ENCODE results near the gene BEGAIN. TPM values are rescaled to one million over a fixed set of nuclear protein-coding genes. Genes with fewer than 3 reads are reported as not detected.

The BEGAIN gene
- total and polyA plus RNA-seq, 12 donors, result 0.39 to 59.0 (median 2.7) TPM

DNA sequence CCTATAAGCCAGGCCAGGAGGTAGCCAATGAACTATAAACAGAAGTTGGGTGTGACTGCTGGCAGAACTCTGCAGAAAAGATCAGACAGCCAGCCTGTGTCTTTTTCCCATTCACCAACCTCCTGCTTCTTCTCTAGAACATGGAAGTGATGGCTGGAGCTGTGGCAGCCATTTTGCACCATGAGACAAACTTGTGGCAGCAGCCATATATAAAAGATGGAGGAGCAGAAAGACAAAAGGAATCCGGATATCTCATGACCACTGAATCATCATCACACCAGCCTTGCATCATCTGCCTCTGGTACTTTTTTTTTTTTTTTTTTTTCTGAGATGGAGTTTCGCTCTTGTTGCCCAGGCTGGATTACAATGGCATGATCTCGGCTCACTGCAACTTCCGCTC lies 8.7 kb downstream of the BEGAIN start:
- Histone ChIP-seq H3K4me3 (no peak overlapping the region), H3K27ac (no peak overlapping the region), H3K4me1 (replicated peaks in 1 of 2) (no peaks in the 10 kb centered on the region), H3K27me3 (no peaks in the 10 kb centered on the region), H3K9me3 (replicated peaks in 1 of 3) (no peaks in the 10 kb centered on the region), H3K36me3 (replicated peaks in 1 of 2) (no peaks in the 10 kb centered on the region)
- TF ChIP-seq, protein P1, sequence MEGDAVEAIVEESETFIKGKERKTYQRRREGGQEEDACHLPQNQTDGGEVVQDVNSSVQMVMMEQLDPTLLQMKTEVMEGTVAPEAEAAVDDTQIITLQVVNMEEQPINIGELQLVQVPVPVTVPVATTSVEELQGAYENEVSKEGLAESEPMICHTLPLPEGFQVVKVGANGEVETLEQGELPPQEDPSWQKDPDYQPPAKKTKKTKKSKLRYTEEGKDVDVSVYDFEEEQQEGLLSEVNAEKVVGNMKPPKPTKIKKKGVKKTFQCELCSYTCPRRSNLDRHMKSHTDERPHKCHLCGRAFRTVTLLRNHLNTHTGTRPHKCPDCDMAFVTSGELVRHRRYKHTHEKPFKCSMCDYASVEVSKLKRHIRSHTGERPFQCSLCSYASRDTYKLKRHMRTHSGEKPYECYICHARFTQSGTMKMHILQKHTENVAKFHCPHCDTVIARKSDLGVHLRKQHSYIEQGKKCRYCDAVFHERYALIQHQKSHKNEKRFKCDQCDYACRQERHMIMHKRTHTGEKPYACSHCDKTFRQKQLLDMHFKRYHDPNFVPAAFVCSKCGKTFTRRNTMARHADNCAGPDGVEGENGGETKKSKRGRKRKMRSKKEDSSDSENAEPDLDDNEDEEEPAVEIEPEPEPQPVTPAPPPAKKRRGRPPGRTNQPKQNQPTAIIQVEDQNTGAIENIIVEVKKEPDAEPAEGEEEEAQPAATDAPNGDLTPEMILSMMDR (IDR thresholded peaks at IDR 0.05), result no peak
- no peak for TF ChIP-seq POLR2A (IDR thresholded peaks at IDR 0.05)
- DNase-seq, result no peak
- intact Hi-C loops (cut with DNase I), result no loop called here
- WGBS, 4 donors, result 93 to 96% (median 95%) methylated on average over 4 of the region's 4 CpGs

DNA sequence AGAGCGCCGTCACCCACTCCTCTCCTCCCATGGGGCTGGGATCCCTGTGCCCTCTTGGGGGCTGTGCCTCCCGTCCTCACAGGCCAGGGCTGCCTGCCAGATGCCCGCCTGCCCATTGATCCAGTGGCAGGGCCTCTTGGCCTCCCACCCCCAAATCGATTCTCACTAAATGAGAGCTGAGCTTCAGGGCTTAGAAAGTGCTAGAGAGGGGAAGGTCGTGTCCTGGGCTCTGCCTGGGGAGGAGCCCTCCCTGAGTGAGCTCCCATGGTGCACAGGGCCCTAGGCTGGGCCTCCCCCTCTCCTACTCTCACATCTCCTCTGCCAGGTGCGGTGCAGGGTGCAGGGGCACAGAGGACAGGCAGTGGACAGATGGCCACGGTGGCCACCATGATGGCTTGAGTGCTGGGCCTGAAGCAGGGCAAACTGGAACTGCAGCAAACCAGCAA lies 9.2 kb downstream of the BEGAIN start:
- H3K4me3 ChIP-seq, result no peak overlapping the region
- no peak overlapping the region for H3K27ac ChIP-seq
- no peaks in the 10 kb centered on the region for H3K4me1 ChIP-seq (replicated peaks in 1 of 2)
- H3K9me3 ChIP-seq (replicated peaks in 1 of 3), result no peaks in the 10 kb centered on the region
- H3K27me3 ChIP-seq, result no peaks in the 10 kb centered on the region
- H3K36me3 ChIP-seq (replicated peaks in 1 of 2), result no peaks in the 10 kb centered on the region
- intact Hi-C loops (cut with DNase I), result no loop called here
- TF ChIP-seq, protein P1 (IDR thresholded peaks at IDR 0.05), result no peak
- TF ChIP-seq POLR2A (IDR thresholded peaks at IDR 0.05), result no peak
- no peak for DNase-seq
- WGBS, 4 donors, result 86 to 91% (median 91%) methylated on average over 6 to 8 of the region's 8 CpGs; no CpG with 5 or more reads in 1 of the 4 donors

DNA sequence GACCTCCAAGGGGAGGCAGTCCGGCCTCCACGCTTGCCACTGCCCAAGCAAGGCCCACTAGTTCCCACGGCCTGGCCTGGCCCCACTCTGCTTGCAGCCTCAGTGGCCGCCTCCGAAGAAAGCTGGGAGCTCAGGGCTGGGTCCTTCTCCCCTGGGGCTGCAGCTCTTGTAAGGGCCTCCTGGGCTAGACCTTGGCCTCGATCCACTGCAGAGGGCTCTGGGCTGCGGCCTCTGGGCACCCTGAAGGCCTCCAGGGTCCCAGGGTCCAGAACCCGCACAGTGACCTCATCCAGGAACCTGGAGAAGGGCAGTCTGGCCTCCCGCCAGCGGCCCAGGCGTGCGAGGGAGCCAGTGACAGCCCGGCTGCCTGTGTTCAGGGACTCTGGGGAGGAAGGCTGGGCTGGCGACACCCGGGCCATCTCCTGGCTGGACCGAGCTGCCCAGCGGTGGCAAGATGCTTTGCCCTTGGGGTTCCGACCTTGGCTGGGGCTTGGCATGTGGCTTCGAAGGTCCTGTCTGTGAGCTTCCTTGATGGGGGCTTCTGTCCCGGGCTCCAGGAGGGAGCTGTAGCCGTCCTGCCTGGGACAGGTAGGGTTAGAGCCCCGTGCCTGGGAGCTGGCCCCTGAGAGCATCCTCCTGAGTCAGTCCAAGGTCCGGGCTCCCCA lies 9.8 kb downstream of the BEGAIN start:
- H3K4me3 ChIP-seq, result no peak overlapping the region
- no peaks in the 10 kb centered on the region for H3K36me3 ChIP-seq (replicated peaks in 1 of 2)
- H3K9me3 ChIP-seq (replicated peaks in 1 of 3), result no peaks in the 10 kb centered on the region
- DNase-seq, result peak in 1 of 7 donors; percentile 4
- 51 to 82% (median 77%) methylated on average over 7 to 23 of the region's 23 CpGs for WGBS, 4 donors
- H3K27me3 ChIP-seq, result no peaks in the 10 kb centered on the region
- intact Hi-C loops (cut with DNase I), result no loop called here
- no peak for TF ChIP-seq POLR2A (IDR thresholded peaks at IDR 0.05)
- TF ChIP-seq, protein P1 (IDR thresholded peaks at IDR 0.05), result no peak
- no peak overlapping the region for H3K27ac ChIP-seq
- no peaks in the 10 kb centered on the region for H3K4me1 ChIP-seq (replicated peaks in 1 of 2)

DNA sequence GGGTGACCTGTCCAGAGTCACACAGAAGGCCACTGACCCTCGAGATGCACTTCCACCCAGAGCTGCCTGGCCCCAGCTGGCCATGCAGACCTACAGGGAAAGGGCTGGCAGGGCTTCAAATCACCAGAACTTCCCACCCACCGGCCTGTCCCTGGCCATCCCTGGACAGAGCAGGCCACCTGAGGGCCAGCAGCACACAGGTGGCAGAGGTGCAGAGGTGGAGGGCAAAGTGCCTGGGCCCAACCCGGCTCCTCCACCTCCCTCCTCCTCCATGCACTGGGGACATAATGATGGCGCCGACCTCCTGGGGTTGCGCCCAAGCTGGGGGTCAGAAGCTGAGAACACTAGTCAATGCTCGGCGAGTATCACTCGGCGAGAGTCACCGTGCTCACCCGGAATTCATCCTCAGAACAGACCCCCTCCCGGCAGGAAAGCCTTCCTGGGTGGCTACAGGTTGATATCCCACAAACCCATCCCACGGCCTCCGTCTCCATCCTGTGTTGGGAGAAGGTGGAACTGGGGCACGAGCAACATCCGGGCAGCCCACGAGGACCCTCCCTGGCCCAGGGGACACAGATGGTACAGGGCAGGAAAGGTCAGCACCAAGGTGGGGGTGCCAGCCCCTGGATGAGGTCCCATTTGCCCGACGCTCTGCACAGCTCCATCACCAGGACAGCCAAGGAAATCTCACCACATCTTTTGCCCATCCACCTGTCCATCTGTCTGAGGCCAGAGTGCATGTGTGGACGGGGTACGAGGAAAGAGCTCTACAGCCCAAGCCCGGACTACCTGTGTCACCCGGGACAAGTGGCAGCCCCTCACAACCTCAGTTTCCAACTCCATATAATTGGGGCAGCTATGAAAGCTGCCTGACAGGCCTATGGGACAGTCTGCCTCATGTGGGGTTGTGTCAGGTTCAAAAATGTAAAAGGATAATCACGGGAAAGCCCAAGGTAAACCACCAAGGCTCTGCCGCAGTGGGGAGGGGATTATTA lies 10.8 kb downstream of the BEGAIN start:
- Histone ChIP-seq H3K4me3 (no peak overlapping the region), H3K4me1 (replicated peaks in 1 of 2) (no peaks in the 10 kb centered on the region), H3K27me3 (no peaks in the 10 kb centered on the region), H3K36me3 (replicated peaks in 1 of 2) (no peaks in the 10 kb centered on the region), H3K9me3 (replicated peaks in 1 of 3) (no peaks in the 10 kb centered on the region), H3K27ac (no peak overlapping the region)
- intact Hi-C loops (cut with DNase I), result no loop called here
- TF ChIP-seq POLR2A (IDR thresholded peaks at IDR 0.05), result no peak
- TF ChIP-seq, protein P1 (IDR thresholded peaks at IDR 0.05), result no peak
- WGBS, 4 donors, result 88 to 93% (median 92%) methylated on average over 19 to 26 of the region's 26 CpGs
- DNase-seq, result no peak

All from adrenal gland (tissue), 12 donors.